GM19463 (cell line): ENCODE data around the gene TNFRSF1A.

Source experiments
- ATAC-seq: cut with Tn5 transposase; IDR thresholded peaks from one replicate; pipeline ENCODE4 v1.9.1; 2021; ENCODE audit warnings: mild to moderate bottlenecking, moderate library complexity; ENCODE audit not compliant: unreplicated experiment

The TNFRSF1A gene

DNA sequence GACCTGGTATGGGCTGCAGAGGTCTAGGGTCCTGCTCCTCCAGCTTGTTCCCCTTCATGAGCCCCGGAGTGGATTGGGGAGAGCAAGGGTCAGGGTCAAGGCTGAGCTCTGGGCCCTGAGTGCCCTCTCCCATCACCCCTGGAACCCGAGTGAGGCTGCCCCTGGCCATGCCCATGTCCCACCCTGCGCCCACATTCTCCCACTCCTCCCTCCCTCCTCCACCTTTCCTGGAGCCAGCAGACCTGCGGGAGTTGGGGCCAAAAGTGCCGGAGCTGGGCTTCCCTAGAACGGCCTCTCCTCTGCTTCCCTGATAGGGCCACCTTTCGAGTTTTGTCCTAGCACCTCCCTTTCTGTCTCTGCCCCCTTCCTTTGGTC, 32.9 kb upstream of the TNFRSF1A start:
- ATAC-seq, result no peak

- ATAC-seq, result no peak
Measured at GRCh38 chr12:6374028-6374785, 32.3 kb upstream of the TNFRSF1A start.

DNA sequence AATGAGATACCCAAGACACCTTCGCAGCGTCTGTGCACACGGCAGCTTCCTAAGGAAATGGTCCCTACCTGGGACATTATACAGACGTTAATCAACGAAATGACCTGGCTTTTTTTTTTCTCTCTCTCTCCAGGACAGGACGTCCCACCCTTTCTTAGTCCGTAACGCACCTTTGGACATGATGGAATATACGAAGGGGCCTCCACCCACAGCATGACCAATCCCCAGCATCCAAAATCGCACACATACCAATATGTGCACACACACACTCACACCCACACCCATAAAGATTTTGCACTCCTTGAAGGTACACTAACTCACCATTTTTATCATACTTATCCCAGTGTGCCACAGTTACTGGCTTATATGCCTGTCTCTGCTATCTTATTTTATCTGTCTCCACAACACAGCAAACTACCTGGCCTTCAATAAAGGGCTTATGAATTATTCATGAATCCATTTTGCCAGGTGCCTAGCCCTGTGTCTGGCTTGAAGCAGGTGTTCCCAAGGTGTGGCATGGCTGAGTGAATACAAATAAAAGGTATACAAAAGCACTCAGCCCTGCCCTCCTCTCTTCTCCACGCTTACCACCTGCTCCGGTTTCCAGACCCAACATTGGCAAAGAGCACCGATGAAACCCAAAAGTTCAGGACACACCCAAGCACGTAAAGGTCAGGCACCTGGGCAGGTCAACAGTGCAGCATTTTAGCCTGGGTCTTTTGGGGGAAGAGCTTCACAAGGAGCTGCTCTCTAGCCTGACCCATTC, 31.3 kb upstream of the TNFRSF1A start:
- ATAC-seq, result no peak

- no peak for ATAC-seq
Measured at GRCh38 chr12:6372403-6373003, 30.6 kb upstream of the TNFRSF1A start.

DNA sequence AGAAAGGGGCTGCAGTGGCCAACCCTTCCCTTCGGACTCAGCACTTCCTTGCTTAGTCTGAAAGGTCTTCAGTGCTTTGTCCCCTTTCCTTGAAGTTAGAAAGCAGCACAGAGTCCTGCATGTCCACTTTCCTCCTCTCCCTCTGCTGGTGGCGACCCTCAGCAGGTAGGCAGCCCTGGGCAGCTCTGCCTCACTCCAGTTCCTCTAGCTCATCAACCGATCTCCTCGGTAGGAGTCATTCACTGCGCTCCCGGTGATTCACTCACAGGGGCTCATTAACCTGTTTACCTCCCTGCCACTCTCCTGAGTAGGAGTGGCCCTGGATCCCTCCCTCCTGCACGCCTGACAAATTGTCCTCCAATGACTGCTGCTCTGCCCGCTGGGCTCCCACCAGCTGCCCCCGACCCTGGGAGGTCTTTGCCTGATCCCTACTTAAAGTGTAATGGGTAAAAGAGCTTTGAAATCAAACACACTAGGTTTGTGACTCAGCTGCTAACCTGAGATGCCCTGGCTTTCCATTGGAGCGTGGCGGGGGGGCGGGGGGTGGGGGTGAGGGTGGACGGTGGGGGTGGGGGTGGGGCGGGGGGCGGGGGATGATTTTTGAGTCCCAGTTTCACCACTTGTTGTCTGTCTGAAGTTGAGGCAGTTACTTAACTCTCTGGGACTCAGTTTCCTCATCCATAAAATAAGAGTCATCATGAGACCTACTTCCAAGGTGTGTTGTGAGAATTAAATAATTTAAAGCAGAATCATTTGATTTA, 29.3 kb upstream of the TNFRSF1A start:
- no peak for ATAC-seq

DNA sequence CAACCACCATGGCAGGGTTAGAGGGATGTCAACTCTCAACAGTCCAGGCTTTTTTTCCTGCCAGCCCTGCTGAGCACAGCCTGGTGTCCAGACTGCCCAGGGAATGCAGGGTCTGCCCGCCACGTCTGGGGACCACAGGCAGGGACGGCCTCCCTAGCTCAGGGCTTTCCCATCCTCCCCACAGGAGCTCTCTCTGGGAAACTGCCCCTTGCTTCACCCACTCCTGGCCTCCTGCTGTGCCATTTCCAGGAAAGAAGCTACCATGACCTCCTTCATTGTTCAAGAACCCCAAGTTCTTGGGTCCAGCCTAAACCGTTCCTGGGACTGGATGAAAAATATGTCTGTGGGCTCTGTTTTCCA, 28.7 kb upstream of the TNFRSF1A start:
- no peak for ATAC-seq

- ATAC-seq, result no peak
Measured at GRCh38 chr12:6369916-6370575, 28.2 kb upstream of the TNFRSF1A start.

DNA sequence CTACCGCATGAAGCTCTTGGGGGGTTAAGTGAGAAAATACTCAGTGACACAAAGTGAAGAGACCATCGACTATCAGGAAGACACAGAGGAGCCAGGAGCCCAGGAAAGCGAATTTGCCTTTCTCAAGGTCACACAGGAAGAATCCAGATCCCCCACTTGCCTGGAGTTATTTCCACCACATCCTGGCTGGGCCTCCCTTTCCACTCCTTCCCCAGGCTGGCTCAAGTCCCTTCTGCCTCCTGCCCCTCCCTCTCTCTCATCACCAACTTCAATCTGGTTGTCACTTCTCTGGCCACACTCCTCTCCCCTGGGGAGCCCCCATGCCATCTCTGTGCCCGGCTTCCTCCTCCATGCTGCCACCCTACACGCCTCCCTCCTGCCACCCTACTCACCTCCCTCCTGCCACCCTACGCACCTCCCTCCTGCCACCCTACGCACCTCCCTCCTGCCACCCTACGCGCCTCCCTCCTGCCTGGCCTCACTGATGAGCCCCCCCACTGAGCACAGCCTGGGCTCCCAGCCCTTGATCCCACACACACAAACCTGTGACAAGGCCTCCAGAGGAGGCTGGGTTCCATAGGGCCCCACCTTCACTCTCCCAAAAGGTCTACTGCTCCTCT, 27.1 kb upstream of the TNFRSF1A start:
- no peak for ATAC-seq

GRCh38 chr12:6367969-6368892, 26.4 kb upstream of the TNFRSF1A start:
- ATAC-seq, result no peak

DNA sequence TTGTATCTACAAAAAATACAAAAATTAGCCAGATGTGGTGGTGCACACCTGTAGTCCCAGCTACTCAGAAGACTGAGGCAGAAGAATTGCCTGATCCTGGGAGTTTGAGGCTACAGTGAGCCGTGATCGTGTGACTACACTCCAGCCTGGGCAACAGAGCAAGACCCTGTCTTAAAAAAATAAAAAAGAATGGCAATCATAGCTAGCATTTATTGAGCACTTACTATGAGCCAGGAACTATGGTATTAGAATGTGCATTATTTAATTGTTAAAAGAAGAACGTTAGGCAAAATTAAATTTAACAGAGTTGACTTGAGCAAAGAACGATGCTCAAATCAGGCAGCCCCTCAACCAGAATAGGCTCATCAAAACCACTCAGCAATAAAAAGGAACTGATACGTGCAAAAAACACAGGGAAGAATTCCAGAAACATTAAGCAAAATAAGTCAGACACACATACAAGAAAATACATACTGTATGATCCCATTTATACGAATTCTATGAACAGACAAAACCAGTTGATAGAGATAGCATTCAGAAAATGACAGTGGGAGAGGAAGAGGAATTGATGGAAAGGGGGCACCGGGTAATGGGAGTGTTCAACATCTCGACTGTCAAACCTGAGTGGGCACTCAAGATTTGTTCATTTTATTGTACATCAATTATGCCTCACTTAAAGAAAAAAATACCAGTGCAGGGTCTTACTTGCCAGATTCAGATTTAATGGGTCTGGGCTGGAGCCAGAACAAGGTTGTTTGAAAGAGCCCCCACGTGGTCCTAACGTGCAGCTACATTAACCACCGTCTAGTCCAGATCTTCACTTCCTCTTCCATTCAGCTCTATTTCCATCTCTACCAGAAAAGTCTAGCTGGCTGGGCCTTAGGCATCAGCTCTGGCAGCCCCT, 25.4 kb upstream of the TNFRSF1A start:
- ATAC-seq, result peak; percentile 56

DNA sequence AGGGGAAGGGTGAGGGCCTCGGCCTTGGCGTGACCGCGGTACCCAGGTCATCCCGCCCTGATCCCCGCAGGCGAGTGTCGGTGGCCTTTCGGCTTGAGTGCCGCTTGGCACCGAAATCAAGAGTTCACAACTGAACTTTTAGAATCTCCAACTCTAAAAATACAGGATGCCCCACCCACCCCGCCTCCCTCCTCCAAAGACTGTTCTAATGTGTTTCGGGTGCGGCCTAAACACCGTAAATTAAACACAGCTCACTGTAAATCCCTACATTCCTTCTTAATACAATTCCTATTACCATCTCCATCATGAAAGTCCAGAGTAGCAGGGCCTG, 22.1 kb upstream of the TNFRSF1A start:
- ATAC-seq, result no peak

GRCh38 chr12:6363330-6364043, 21.6 kb upstream of the TNFRSF1A start:
- ATAC-seq, result no peak

GRCh38 chr12:6363010-6363329, 21.1 kb upstream of the TNFRSF1A start:
- ATAC-seq, result no peak

DNA sequence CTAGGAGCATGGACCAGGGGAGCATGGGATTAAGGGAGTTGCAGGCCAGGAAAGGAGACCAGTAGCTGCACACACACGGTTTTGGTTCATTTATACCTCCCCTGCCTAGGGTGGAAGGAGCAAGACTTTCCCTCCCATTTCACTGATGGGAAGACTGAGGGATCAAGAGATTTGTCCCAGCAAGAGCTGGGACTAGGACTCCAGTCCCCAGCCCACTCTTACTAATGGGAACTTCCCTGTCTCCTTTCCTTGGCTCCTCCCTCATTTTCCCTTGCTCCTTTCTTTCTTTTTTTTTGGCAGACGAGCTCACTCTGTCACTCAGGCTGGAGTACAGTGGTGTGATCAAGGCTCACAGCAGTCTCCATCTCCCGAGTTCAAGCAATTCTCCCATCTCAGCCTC, 20.5 kb upstream of the TNFRSF1A start:
- ATAC-seq, result no peak

DNA sequence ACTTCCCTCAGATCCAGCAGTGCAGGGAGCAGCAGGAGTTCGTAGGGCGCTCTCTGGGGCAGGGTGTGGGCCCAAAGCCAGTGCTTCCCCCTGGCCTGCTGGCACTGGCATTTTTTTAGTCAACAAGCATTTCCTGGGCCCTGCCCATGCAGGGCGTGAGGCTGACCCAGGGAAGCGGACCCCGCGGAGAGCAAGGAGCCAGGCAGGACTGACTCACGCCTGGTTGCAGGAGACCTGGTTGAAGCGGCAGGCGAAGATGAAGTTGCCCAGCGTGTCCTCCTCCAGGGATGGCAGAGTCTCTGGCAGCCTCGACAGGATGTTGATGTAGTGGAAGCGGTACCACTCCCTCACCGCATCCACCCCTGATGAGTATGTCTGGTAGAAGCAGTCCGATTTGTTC, 20.0 kb upstream of the TNFRSF1A start:
- ATAC-seq, result no peak

DNA sequence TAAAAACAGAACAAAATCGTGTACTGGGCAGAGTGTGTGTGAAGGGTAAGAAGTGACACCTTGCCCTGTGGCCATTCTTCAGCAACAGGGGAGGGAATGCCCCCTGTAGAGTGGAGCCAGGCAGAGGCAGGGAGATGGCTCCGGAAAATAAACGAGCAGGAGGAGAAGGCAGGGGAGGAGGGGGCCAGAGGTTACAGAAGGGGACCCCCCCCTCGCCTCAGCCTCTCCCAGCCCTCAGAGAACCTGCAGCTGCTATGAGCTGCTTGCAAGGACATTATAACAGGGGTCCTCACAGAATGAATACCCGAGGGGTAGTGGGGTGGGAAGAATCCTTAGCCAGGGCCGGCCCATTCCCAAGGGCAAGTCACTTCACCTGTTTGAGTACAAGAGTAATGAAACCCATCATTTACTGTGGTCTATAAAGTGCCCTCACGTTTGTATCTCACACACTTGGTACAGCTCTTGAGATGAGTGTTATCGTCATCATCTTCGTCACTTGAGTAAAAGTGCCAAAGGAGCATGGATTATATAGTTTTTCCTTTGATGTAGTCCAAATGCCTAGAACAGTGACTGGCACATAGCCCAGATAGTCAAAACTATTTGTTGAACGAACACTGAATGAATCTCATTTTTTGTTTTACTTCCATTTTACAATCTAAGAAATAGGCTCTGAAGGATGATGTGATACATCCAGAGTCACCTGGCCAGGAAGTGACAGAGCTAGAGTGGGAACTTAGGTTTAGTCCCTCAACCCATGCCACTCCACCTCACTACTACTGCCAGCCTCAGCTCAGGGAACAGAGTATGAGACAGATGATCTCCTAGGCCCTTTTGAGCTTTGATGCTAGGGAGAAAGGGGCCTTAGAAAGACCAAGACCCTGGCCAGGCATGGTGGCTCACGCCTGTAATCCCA, 19.0 kb upstream of the TNFRSF1A start:
- ATAC-seq, result no peak

- no peak for ATAC-seq
Measured at GRCh38 chr12:6360080-6360571, 18.2 kb upstream of the TNFRSF1A start.
